ENCODE results near the gene TAAR8. TPM values are rescaled to one million over a fixed set of nuclear protein-coding genes. Genes with fewer than 3 reads are reported as not detected.

TAAR8 gene
- total RNA-seq: not detected in 2 replicates

GRCh38 chr6:132552372-132552771 is at the start of gene TAAR8:
TAAR8 (plus strand) TSS chr6:132552672; CDS start chr6:132552693, 21 bp downstream.

GRCh38 chr6:132512638-132513632 is 39.5 kb upstream of the TAAR8 start, which contains the start of gene STX7:
STX7 (minus strand) TSS chr6:132513116; CDS start chr6:132503530, 9,586 bp downstream.

GRCh38 chr6:132537977-132538376 is 14.5 kb upstream of the TAAR8 start, which contains the start of gene TAAR9:
TAAR9 (plus strand) TSS chr6:132538277; CDS start chr6:132538290, 13 bp downstream.

GRCh38 chr6:132570221-132570777 is 17.8 kb downstream of the TAAR8 start, which contains the start of gene TAAR6:
TAAR6 (plus strand) TSS chr6:132570322; CDS start chr6:132570322, 0 bp downstream.

GRCh38 chr6:132589454-132589853 is 37.0 kb downstream of the TAAR8 start, which contains the start of gene TAAR5:
TAAR5 (minus strand) TSS chr6:132589741; CDS start chr6:132589686, 55 bp downstream.

Other genes with a start within 250 kb of the TAAR8 start
- gene MOXD1, start 151.2 kb upstream of the TAAR8 start, total RNA-seq: 0.13 and 0.16 TPM in 2 replicates
- gene STX7, start 39.6 kb upstream of the TAAR8 start, total RNA-seq: 13.9 and 46.1 TPM in 2 replicates
- not detected in 2 replicates for gene TAAR9, start 14.4 kb upstream of the TAAR8 start, total RNA-seq
- gene TAAR6, start 17.6 kb downstream of the TAAR8 start, total RNA-seq: not detected in 2 replicates
- gene TAAR5, start 37.1 kb downstream of the TAAR8 start, total RNA-seq: not detected in 2 replicates
- not detected in 2 replicates for gene TAAR2, start 71.6 kb downstream of the TAAR8 start, total RNA-seq
- gene TAAR1, start 106.5 kb downstream of the TAAR8 start, total RNA-seq: not detected in 2 replicates
- 0.06 TPM in 1 of 2 replicates, not detected in the other for gene VNN1, start 161.4 kb downstream of the TAAR8 start, total RNA-seq
- not detected in 2 replicates for gene VNN2, start 205.2 kb downstream of the TAAR8 start, total RNA-seq
- 9.6 and 12.8 TPM in 2 replicates for gene SLC18B1, start 246.0 kb downstream of the TAAR8 start, total RNA-seq

Measured in bladder microvascular endothelial cell (primary cell).